Measurements from ENCODE around the gene MIOS.
A peak's percentile ranks its signal among the peaks of the same experiment; 100 is the strongest.
"Not testable (repeated sequence)": the region's sequence is repeated elsewhere in the genome, so short reads cannot be mapped to it uniquely, and the experiment has no call there.

MIOS gene

DNA sequence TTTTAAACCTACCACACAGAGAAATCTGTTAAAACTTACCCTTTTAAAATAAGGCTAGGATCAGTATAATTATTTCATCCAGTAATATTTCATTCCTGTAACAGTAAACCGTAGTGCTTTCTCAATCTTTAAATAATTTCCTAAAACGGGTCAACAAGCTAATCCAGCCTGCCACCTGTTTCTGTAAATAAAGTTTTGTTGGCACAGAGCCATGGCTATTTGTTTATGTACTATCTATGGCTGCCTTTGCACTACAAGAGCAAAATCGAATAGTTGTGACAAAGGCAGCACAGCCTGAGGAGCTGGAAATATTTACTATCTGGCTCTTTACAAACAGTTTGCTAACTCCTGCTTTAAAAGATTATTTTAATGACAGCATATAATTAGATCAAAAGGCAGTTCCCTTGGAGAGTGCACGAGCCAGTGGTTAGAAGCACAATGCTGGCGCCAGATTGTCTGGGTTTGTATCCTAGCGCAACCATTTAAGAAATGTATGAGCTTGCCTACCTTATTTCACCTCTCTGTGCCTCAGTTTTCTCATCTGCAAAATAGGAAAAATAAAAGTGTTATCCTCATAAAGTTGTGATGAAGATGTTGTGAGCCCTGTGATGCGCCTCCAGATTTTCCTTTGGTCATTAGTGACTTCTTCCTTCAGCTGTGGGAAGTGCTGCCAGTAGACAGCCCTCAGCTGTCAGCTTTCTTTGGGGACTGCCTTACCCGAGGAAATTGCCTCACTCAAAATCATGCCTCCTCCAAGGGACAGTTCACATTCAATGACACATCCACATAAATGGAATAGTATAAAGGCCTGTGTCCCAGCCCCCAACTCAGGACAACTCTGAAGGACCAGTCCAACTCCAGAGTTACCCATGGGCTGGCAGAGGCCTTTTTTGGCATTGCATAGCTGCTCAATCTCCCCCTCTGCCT is 11.8 kb upstream of the MIOS start:
- no peak for FAIRE-seq

DNA sequence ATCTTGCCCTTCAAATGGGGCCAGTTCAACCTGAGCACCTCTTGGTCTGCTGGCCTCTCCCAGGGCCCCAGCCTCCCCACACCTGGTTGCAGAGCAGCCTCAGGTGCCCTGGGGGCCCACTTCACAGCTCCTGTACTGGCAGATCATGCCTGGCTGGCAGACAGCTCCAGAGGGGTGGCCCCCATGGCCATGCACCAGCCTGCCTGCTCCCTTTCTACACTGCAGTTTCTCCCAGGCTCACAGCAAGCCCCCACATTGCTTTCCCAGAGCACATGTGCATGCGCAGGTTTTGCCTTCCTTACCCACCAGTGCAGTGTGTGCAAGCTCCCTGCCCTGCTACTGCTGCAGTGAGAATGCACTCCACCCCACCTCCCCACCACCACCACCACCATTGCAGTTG is 9.8 kb upstream of the MIOS start:
- FAIRE-seq = no peak

DNA sequence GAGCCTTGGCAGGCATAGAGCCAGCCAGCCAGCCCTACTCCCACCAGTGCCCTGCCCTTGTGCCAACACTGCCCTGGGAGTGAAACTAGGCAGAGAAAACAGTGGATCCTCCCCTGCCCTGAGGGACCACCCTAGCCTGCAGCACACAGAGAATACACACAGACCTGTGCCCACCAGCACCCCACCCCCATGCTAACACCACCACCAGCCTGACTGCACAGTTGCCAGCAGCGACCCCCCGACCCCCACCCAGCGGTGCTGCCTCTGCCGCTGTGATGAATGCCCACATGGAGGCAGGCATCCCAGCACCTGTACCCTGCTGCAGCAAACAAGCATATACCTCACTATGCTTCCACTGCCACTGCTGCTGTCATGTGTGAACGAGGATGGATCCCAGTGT is 9.4 kb upstream of the MIOS start:
- no peak for FAIRE-seq

DNA sequence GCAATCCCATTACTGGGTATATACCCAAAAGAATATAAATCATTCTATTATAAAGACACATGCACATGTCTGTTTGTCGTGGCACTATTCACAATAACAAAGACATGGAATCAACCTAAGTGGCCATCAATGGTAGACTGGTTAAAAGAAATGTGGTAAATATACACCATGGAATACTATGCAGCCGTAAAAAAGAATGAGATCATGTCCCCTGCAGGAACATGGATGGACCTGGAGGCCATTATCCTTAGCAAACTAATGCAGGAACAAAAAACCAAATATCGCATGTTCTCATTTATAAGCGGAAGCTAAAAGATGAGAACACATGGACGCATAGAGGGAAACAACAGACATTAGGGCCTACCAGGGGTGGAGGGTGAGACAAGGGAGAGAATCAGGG is 5.1 kb upstream of the MIOS start:
- FAIRE-seq = not testable (repeated sequence)

DNA sequence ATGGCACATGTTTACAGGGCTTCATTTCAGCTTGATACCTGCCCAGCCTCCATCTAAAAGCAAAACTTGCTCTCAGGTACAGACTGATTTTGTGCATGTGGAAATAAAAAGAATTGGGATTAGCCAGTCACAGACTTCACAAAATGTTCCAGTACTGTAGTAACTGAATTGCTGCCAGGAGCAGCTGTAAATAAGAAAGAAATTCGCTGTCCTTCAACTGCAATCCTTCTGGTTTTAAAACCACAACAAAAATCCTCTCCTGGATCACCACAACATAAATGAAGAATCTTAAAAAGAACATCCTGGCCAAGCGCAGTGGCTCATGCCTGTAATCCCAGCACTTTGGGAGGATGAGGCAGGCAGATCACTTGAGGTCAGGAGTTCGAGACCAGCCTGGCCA is 3.9 kb upstream of the MIOS start:
- no peak for FAIRE-seq

DNA sequence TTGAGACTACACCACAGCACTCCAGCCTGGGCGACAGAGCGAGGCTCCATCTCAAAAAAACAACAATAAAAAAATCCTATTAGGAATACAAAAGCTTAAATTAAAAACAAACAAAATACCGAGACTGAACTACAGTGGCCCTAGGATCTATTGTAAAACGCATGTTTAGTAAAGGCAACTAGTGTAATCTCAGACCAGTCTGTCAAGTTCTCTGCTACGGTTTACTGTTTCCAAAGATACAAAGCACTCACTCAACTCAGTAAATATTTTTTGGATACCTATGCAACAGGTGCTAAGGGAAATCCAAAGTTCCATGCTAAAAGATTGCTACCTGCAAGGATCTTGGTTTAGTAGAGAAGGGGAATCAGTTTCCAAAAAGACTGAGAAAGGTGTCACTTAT is 3.4 kb upstream of the MIOS start:
- no peak for FAIRE-seq

DNA sequence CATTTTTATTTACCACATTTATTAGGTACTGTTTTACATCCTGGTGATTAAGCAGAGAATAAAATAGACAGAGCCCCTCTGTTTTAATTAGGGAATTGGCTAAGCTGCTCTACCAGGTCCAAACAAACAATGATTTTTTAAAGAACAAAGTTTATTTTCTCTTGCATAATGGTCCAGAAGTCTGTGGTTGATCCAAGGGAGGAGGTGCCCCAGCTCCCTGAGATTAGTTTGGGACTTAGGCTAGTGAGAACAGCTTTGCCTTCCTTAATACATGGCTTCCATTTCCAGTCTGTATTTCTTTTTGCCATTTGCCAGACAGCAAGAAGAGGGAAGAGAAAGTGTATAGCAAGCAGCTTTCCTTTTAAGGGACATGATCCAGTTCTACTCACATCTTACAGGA is 2.9 kb upstream of the MIOS start:
- no peak for FAIRE-seq

DNA sequence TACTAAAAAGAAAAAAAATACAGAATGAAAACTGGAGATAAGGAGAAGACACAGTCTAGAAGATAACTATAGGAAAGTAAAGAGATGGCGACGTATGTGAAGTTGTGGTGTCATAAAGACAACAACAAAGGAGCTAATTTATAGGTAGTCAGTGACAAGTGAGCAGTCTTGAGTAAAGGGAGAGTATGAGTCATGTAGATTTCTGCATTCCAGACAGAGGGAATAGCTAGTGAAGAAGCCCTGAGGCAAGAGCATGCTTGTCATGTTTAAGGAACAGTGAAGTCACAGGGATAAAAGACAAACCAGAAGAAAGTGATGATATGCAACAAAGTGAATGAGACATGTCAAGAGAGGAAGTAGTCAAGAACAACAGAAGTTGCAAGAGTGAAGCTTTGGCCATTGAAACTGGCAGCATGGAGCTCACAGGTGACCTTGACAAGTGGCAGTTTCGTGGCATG is 2.3 kb upstream of the MIOS start:
- FAIRE-seq = no peak

DNA sequence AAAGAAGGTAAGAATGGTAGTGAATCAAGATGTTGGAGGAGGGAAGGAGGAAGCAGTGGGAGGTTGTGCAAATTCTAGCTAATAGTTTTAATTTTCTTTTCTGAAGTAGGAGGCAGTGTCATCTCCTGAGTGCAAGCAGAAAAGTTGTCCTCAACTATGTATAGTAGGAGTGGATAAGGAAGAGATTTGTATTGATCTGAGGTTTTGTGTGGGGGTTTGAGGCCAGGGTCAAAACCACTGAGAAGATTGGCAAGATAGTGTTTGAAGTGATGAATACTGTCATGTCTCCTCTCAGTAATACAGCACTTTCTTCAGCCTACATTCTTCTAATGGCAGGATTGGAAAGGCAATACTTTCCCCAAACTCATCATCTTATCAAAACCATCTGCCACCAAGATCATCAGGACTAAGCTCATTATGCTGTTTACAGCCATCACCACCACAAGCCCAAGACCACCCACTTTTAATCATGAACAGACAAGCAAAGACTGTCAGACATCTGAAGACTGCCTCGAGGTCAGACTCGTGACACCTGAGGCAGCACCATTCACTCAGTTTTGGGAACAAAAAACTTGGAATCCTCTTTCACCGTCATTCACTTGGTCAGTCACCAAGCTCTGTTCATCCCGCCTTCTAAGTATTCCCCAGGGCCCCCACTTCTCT is 1.5 kb upstream of the MIOS start:
- FAIRE-seq = no peak

DNA sequence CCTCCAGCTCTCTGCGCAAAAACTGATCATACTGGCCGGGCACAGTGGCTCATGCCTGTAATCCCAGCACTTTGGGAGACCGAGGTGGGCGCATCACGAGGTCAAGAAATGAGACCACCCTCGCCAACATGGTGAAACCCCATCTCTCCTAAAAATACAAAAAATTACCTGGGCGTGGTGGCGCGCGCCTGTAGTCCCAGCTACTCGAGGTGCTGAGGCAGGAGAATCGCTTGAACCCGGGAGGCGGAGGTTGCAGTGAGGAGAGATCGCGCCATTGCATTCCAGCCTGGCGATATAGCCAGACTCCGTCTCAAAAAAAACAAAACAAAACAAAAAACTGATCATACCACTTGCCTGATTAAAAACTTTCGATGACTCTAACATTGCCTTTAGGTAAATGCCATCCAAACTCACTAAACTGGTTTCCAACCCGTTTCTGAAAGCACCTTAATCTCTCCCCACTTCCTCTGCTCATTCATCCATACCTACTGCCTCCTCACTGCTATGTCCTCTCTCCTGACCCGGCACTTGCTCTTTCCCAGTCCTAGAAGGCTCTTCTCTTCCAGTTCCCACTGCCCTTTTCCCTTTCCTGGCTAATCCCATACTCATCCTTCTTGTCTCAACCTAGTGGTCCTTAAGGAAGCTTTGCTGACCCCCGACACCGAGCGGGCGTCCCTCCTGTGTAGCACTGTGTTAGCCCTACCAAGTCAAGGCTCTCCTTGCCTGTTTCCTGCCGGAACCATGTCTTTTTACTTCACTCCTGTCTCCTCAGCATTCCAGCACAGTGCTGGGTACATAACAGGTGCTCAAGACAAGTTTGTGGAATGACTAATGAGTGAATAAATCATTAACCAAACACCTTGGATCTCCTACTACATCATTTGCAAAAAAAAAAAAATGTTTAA is 686 bp upstream of the MIOS start:
- FAIRE-seq = no peak

DNA sequence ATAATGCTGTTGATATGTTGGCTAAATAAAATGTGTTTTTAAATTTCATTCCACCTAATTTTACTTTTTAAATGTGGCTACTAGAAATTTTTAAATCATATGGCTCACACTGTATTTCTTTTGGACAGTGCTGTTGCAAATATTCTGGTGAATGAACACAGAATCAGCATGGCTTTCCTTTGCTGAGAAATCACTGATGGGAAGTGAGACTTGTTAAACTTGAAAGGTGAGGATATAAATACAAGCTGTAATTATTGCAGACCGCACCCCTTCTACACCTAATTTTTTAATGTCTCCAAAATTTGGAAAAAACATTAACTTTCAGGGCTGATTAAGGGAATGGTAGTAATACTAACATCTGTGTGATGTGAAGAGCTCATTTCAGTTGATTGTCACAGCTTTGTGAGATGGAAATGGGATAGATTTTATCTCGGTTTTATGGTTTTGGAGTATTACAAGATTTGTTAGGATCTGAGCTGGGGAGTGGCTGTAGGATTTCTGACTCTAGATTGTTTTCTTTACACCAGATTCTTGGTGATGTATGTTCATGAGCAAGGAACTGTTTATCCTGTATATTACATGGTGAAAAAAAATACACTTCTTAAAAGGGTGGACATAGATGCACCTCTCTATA is 1.3 kb downstream of the MIOS start:
- FAIRE-seq = peak; percentile 57

DNA sequence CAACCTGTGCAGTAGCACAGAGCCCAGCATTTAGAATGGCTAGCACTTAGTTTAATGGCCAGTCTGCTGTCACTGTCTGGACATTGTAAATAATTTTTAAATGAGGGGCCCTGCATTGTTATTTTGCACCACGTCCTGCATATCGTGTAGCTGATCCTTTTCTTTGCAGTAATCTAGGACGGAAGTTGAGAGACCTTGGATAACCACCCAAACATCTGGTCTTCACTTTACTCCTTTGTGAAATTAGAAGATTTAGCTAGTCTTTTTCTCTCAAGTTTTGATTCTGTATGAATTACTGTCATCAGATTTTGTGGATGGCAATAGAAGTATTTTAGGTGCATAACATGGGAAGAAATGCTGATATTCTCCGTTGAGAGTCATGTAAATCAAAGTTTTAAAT is 1.9 kb downstream of the MIOS start:
- FAIRE-seq = no peak

DNA sequence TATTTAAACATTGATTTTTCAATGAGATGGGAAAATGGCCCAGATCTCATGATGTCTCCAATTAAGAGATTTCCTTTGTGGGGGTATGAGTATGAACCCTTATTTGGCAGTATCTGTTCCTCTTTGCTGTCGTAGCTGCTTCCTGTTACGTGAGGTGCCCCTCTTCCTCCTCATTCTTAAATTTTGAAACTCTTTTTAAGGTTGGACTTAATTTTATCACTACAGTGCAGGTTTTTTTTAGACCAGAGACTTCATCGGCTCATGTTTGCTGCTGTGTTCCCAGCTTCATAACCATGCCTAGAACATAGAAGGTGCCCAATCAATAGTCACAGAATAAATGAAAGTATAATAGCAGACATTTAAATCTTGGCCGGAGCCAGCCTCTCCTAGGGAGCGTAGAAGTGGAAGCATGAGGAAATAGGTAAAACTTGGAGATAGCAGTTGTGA is 2.4 kb downstream of the MIOS start:
- FAIRE-seq = no peak

DNA sequence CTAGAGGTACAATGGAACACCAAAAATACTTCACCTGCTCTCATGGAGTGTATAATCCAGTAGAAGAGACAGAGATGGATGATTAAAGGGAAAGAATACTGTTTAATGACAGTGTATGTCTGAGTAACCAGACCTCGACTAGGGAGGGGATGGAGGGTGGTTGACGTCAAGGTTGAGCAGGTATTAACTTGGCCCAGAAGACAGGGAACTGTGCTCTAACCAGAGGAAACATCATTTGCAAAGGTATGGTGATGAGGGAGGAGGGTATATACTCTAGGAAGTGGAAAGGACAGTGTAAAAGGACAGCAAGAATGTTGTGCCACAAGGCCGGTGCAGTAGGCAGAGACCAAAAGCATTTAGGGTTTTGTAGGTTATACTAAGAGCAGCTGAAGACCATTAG is 2.9 kb downstream of the MIOS start:
- FAIRE-seq = no peak

DNA sequence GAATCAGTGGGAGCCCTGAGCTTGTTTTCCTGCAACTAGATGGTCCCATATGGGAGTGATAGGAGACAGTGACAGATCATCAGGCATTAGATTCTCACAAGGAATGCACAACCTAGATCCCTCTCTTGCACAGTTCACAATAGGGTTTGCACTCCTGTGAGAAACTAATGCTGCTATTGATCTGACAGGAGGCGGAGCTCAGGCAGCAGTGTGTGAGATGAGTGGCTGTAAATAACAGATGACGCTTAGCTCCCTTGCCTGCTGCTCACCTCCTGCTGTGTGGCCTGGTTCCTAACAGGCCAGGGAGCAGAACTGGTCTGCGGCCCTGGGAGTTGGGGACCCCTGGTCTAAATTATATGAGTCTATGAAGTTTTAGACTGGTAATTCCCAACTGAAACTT is 3.9 kb downstream of the MIOS start:
- no peak for FAIRE-seq

DNA sequence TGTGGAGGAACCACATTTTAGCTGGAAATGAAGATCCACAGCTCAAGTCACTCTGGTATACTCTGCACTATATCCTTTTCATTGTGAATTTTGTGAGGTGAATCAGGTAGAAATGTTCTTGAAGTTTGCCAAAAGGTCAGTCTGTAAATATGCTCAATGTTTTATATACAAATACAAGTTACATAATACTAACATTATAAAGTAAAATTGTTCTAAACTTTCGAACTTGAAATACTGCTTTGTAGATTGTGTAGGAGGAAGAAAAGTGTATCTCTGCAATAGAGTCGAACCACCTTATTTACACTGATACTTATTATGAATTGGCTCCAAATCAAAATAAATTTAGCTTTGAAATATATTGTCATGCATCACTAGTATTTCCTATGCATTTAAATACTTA is 7.0 kb downstream of the MIOS start:
- no peak for FAIRE-seq

DNA sequence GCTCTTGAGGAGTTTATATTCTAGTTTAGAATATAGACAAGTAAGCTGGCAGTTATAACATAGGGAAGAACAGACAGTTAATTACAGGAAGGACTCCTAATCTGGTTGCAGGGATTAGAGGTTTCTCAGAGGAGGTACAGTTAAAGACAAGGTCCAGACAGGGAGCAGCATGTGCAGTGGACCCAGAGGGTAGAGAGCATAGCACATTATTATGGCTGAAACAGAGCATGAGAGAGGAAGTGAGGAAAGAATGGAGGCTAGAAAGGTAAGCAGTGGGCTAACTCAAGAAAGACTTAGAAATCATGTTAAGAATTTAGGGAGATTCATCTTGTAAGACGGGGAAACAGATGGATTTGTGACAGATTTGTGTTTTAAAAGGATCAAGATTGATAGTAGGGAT is 9.7 kb downstream of the MIOS start:
- no peak for FAIRE-seq

DNA sequence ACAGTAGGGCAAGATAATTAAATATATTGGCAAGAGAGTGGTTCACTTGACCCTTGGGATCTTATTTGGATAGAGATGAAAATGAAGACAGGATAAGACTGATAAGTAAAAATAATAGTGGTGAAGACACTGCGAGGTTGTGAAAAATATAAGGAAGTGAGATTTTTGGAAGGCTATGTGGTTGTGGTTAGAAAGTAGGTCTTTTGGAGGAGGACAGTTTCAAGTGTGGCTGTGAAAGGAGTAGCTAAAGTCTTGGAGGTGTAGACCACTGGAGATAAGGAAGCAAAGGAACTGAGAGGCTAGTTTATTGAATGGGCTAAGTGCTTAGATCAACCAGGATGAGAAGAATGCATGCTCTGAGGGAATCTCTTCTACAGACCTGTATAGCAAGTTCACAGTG is 11.2 kb downstream of the MIOS start:
- FAIRE-seq = peak; percentile 48

DNA sequence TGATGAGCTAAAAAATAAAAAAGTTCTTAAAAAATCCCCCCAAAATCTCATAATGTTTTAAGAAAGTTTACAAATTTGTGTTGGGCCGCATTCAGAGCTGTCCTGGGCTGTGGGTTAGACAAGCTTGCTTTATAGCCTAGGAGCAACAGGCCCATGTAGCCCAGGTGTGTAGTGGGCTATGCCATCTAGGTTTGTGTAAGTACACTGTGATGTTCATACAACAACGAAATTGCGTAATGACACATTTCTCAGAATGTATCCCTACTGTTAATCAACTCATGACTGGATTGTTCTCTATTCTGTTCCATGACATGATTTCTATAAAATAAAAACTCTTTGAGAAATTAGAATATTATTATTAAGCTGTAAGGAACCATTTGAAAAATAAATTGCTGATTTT is 13.0 kb downstream of the MIOS start:
- no peak for FAIRE-seq

DNA sequence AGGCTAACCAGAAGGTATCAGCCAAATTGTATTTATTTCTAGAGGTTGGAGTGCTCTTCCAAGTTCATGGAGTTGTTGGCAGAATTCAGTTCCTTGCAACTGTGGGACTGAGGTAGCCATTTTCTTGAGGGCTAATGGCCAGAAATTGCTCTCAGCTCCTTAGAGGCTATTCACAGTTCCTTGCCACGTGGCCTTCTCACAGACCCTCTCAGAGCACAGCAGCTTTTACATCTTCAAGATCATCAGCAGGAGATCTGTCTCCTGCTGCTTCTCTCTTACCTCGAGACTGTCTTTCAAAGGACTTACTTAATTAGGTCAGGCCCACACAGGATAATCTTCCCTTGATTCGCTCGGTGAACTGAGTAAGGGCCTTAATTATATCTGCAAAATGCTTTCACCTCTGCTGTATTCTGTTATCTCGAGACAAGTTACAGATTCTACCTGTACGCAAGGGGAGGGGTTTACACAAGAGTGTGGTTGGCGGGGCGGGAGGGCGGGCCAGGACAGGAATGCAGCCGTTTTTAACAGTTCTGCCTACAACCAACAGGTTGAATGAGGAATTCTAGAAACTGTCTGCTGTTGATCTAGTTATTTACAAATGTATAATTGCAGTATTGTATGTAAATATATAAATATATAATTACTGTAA is 15.0 kb downstream of the MIOS start:
- no peak for FAIRE-seq

DNA sequence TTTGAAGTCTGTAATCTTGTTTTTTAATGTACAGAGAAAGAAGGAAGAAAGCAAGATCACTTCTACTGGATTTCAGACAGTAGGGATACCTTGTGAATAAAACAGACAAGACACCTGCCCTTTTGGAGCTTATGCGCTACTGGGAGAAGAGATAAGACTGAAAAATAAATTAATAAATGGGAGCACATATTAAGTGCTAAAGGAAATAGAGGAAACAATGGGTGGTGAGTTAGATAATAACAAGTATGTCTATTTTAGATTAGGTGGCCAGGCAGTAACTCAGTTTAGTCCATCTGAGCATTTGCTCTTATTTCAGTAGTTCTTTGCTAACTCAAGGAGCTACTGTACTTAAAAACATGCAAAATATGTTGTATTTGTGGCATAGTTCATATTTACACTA is 15.9 kb downstream of the MIOS start:
- FAIRE-seq = no peak

DNA sequence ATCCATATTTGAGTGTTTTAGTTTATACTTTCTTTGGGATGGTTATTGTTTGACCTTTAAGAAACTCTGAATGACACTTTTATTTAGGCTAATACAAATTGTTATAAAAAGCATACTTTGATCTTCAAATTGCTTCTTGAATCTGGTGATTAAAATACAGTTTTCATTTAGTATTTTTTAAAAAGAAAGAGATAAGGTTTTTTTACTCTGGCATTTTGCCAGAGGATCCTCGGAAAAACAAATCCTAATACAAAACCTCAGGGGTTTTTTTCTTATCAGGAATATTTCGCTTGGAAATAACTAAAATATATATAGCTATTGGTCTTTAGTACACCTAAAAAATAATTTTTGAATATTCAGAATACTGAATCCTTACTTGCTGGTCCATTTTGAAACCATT is 17.0 kb downstream of the MIOS start:
- FAIRE-seq = no peak
